HepG2 (cell line): ENCODE results near the gene CDKN1C. TPM values are rescaled to one million over a fixed set of nuclear protein-coding genes. Genes with fewer than 3 reads are reported as not detected.
A peak's percentile ranks its signal among the peaks of the same experiment; 100 is the strongest.

Experiments used
- CHD4 ChIP-seq: fragments of 200-600 bp; sonication (generic); IDR thresholded peaks from 2 replicates; pipeline ENCODE4 v1.7.0; 2017; ENCODE audit warnings: mild to moderate bottlenecking, low read length, borderline replicate concordance
- DNMT3B ChIP-seq: conservative IDR thresholded peaks from 2 replicates; pipeline ENCODE4 v1.6.1; 2016; ENCODE audit warnings: missing biosample characterization, control low read depth
- FOXM1 ChIP-seq: sonication (generic); formaldehyde crosslinking; IDR thresholded peaks from 2 replicates; pipeline ENCODE4 v1.5.0; 2020; ENCODE audit warnings: missing genetic modification reagents
- GATA4 ChIP-seq: sonication (generic); IDR thresholded peaks from 2 replicates; pipeline ENCODE4 v1.6.1; 2016; ENCODE audit warnings: antibody characterized with exemption, low read depth, borderline replicate concordance
- HNF4G ChIP-seq, 2 experiments: sonication (generic) in 1 of 2; formaldehyde crosslinking in 1 of 2; IDR thresholded peaks; 2 replicates each; pipeline versions ENCODE4 v1.4.0 to v1.6.1; 2011 to 2020; ENCODE audit warnings: borderline replicate concordance in 2 of 2, low read depth in 2 of 2, mild to moderate bottlenecking in 2 of 2, low read length in 1 of 2, missing genetic modification reagents in 1 of 2, moderate library complexity in 1 of 2
- IKZF4 ChIP-seq: sonication (generic); formaldehyde crosslinking; IDR thresholded peaks from 2 replicates; pipeline ENCODE4 v1.5.1; 2020; ENCODE audit warnings: borderline replicate concordance, mild to moderate bottlenecking, low read depth, missing genetic modification reagents; ENCODE audit errors: not compliant biosample characterization
- U2AF1 ChIP-seq: fragments of 200-400 bp; formaldehyde crosslinking; optimal IDR thresholded peaks from 2 replicates; pipeline ENCODE3; 2017; ENCODE audit warnings: mild to moderate bottlenecking, low read depth, low read length
- ZNF552 ChIP-seq: sonication (generic); formaldehyde crosslinking; IDR thresholded peaks from 2 replicates; pipeline ENCODE4 v1.9.0; 2022; ENCODE audit warnings: missing genetic modification reagents, mild to moderate bottlenecking, borderline replicate concordance
- ZNF883 ChIP-seq: sonication (generic); formaldehyde crosslinking; IDR thresholded peaks from 2 replicates; pipeline ENCODE4 v1.5.1; 2020; ENCODE audit warnings: mild to moderate bottlenecking, missing genetic modification reagents; ENCODE audit errors: not compliant biosample characterization
- polyA plus RNA-seq, 8 experiments: library from polyadenylated mRNA; depleted of rRNA in 3 of 8; stranded (reverse) in 7 of 8; unstranded in 1 of 8; fragments of >200 nt; fragmentation: Illumina TruSeq in 4 of 8; extraction: Trizol in 4 of 8; gene quantifications; 2 replicates each; pipeline versions ENCODE4 v1.2.1 to v1.2.3, GENCODE V29; 2011 to 2016; ENCODE audit warnings: low read depth in 4 of 8, missing spikeins in 1 of 8, mixed read lengths in 1 of 8; ENCODE audit not compliant: insufficient read depth in 1 of 8
- total RNA-seq, 5 experiments: library from RNA; depleted of rRNA; stranded (reverse); fragments of >200 nt; fragmentation: Illumina TruSeq; extraction: Trizol; gene quantifications; 2 replicates each; pipeline ENCODE4 v1.2.3, GENCODE V29; 2016; ENCODE audit warnings: low read depth in 1 of 5
- TF ChIP-seq, protein P1 (sequence below): sonication (generic); formaldehyde crosslinking; IDR thresholded peaks from 2 replicates; pipeline ENCODE4 v1.4.0; 2020; ENCODE audit warnings: missing genetic modification reagents, mild to moderate bottlenecking, borderline replicate concordance
- TF ChIP-seq, protein P2 (sequence below): IDR thresholded peaks from 2 replicates; pipeline ENCODE4 v1.6.1; 2016; ENCODE audit warnings: low read depth, control low read depth
- TF ChIP-seq, protein P3 (sequence below): sonication (generic); formaldehyde crosslinking; IDR thresholded peaks from 2 replicates; pipeline ENCODE4 v1.4.0; 2020; ENCODE audit warnings: mild to moderate bottlenecking, missing genetic modification reagents
- TF ChIP-seq, protein P4 (sequence below): sonication (generic); formaldehyde crosslinking; IDR thresholded peaks from 2 replicates; pipeline ENCODE4 v1.4.0; 2020; ENCODE audit warnings: missing genetic modification reagents
- TF ChIP-seq, protein P5 (sequence below): sonication (generic); formaldehyde crosslinking; IDR thresholded peaks from 2 replicates; pipeline ENCODE4 v1.9.0; 2021; ENCODE audit warnings: missing genetic modification reagents, mild to moderate bottlenecking, borderline replicate concordance

CDKN1C gene
- total and polyA plus RNA-seq, 2 of the 13 experiments (the other 11 are each of a cell fraction or from before 2014, with no cell fraction given): not detected

DNA sequence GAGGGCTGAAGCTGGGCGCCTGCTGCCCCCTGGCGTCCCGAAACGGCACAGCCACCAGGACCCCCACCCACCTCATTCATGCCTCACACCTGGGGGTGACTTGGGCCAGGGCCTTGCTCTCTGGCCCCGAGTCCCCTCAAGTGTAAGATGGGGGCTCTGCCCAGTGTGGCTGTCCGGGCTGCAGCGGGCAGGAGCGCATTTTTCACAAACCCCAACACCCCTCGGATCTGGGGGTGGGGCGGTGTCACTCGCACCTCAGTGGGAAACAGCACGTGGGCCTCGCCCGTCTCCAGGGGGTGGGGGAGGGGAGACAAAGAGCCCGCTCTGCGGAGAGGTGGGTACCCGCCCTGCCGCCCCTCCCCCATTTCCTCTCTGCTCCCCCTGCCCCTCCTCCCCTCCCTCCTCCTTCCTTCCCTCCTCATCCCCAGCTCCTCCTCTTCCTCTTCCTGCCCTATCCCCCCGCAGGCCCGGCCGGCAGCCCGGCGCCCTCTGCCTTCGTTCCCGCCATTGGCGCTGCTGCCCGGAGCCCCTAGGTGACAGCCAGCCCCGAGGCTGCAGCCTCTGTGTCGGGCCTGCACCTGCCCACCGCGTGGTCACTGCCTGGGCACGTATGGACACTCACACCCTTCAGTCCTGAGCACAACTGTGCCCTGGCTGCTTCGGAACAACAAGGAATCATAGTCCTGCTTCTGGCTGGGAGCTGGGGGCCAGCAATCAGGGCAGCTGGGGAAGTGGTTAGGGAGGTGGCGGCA lies 6.8 kb upstream of the CDKN1C start (continued):
- TF ChIP-seq, protein P1, sequence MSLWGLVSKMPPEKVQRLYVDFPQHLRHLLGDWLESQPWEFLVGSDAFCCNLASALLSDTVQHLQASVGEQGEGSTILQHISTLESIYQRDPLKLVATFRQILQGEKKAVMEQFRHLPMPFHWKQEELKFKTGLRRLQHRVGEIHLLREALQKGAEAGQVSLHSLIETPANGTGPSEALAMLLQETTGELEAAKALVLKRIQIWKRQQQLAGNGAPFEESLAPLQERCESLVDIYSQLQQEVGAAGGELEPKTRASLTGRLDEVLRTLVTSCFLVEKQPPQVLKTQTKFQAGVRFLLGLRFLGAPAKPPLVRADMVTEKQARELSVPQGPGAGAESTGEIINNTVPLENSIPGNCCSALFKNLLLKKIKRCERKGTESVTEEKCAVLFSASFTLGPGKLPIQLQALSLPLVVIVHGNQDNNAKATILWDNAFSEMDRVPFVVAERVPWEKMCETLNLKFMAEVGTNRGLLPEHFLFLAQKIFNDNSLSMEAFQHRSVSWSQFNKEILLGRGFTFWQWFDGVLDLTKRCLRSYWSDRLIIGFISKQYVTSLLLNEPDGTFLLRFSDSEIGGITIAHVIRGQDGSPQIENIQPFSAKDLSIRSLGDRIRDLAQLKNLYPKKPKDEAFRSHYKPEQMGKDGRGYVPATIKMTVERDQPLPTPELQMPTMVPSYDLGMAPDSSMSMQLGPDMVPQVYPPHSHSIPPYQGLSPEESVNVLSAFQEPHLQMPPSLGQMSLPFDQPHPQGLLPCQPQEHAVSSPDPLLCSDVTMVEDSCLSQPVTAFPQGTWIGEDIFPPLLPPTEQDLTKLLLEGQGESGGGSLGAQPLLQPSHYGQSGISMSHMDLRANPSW (CRISPR knock-in tag): no peak
- TF ChIP-seq U2AF1 (no peak), ZNF883 (CRISPR knock-in tag) (peak; percentile 46), DNMT3B (CRISPR knock-in tag) (no peak), CHD4 (no peak), IKZF4 (no peak), HNF4G (IDR thresholded peaks at IDR 0.05; ENCODE audit: borderline replicate concordance, low read depth, low read length) (no peak), HNF4G (CRISPR knock-in tag; IDR thresholded peaks at IDR 0.05; ENCODE audit: borderline replicate concordance, low read depth) (no peak), GATA4 (no peak), ZNF552 (0 out of 2 replicates have a peak, but pooled peaks have one; percentile 38), FOXM1 (CRISPR knock-in tag) (no peak)
- TF ChIP-seq, protein P2, sequence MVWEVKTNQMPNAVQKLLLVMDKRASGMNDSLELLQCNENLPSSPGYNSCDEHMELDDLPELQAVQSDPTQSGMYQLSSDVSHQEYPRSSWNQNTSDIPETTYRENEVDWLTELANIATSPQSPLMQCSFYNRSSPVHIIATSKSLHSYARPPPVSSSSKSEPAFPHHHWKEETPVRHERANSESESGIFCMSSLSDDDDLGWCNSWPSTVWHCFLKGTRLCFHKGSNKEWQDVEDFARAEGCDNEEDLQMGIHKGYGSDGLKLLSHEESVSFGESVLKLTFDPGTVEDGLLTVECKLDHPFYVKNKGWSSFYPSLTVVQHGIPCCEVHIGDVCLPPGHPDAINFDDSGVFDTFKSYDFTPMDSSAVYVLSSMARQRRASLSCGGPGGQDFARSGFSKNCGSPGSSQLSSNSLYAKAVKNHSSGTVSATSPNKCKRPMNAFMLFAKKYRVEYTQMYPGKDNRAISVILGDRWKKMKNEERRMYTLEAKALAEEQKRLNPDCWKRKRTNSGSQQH (CRISPR knock-in tag): no peak
- TF ChIP-seq, protein P3, sequence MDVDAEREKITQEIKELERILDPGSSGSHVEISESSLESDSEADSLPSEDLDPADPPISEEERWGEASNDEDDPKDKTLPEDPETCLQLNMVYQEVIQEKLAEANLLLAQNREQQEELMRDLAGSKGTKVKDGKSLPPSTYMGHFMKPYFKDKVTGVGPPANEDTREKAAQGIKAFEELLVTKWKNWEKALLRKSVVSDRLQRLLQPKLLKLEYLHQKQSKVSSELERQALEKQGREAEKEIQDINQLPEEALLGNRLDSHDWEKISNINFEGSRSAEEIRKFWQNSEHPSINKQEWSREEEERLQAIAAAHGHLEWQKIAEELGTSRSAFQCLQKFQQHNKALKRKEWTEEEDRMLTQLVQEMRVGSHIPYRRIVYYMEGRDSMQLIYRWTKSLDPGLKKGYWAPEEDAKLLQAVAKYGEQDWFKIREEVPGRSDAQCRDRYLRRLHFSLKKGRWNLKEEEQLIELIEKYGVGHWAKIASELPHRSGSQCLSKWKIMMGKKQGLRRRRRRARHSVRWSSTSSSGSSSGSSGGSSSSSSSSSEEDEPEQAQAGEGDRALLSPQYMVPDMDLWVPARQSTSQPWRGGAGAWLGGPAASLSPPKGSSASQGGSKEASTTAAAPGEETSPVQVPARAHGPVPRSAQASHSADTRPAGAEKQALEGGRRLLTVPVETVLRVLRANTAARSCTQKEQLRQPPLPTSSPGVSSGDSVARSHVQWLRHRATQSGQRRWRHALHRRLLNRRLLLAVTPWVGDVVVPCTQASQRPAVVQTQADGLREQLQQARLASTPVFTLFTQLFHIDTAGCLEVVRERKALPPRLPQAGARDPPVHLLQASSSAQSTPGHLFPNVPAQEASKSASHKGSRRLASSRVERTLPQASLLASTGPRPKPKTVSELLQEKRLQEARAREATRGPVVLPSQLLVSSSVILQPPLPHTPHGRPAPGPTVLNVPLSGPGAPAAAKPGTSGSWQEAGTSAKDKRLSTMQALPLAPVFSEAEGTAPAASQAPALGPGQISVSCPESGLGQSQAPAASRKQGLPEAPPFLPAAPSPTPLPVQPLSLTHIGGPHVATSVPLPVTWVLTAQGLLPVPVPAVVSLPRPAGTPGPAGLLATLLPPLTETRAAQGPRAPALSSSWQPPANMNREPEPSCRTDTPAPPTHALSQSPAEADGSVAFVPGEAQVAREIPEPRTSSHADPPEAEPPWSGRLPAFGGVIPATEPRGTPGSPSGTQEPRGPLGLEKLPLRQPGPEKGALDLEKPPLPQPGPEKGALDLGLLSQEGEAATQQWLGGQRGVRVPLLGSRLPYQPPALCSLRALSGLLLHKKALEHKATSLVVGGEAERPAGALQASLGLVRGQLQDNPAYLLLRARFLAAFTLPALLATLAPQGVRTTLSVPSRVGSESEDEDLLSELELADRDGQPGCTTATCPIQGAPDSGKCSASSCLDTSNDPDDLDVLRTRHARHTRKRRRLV (CRISPR knock-in tag): no peak
- TF ChIP-seq, protein P4, sequence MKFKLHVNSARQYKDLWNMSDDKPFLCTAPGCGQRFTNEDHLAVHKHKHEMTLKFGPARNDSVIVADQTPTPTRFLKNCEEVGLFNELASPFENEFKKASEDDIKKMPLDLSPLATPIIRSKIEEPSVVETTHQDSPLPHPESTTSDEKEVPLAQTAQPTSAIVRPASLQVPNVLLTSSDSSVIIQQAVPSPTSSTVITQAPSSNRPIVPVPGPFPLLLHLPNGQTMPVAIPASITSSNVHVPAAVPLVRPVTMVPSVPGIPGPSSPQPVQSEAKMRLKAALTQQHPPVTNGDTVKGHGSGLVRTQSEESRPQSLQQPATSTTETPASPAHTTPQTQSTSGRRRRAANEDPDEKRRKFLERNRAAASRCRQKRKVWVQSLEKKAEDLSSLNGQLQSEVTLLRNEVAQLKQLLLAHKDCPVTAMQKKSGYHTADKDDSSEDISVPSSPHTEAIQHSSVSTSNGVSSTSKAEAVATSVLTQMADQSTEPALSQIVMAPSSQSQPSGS: no peak
- TF ChIP-seq, protein P5, sequence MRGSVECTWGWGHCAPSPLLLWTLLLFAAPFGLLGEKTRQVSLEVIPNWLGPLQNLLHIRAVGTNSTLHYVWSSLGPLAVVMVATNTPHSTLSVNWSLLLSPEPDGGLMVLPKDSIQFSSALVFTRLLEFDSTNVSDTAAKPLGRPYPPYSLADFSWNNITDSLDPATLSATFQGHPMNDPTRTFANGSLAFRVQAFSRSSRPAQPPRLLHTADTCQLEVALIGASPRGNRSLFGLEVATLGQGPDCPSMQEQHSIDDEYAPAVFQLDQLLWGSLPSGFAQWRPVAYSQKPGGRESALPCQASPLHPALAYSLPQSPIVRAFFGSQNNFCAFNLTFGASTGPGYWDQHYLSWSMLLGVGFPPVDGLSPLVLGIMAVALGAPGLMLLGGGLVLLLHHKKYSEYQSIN (CRISPR knock-in tag): no peak
